ENCODE data around the gene RCOR1. TPM values are rescaled to one million over a fixed set of nuclear protein-coding genes. Genes with fewer than 3 reads are reported as not detected.

The RCOR1 gene
- total RNA-seq = 16.0 and 16.7 TPM in 2 replicates

DNA sequence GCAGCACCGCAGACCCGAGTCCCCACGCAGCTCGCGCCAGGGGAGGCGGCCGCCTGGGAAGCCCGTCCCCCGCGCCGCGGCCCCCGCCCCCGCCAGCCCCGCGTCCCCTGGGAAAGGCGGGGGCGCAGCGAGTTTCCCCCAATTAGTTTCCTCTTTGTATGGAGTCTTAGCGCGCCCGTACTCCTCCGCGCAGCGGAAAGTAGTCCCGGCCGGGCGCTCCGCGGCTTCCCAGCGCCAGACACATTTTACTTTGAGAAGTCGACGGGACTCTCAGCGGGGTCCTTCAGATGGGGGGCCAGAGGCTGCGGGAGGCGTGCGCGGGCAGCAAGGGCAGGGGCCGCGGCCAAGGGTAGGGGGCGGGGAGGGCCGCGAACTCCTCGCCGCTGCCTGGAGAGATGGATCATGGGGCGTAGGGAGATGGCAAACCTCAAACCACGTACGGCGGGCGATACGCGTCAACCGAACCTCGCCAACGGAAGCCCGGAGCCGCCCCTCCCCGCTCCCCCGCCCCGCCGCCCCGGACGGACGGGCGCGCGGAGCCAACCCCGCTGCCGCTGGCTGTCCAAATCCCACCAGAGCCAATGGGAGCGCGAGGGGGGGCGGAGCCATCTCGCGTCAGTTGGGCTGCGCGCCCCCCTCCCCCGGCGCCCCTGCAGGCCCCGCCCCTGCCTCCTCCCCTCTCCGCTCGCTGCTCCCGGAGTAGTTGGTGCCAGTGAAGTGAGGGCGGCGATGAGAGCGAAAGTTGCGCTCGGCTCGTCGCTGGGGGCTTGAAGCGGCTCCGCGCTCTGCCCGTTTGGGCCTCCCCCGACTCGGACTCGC is at the start of gene RCOR1:
RCOR1 (plus strand) TSS at position 706 of the 819 bp plus-strand sequence. CDS start 238 bp downstream, outside the sequence.

DNA sequence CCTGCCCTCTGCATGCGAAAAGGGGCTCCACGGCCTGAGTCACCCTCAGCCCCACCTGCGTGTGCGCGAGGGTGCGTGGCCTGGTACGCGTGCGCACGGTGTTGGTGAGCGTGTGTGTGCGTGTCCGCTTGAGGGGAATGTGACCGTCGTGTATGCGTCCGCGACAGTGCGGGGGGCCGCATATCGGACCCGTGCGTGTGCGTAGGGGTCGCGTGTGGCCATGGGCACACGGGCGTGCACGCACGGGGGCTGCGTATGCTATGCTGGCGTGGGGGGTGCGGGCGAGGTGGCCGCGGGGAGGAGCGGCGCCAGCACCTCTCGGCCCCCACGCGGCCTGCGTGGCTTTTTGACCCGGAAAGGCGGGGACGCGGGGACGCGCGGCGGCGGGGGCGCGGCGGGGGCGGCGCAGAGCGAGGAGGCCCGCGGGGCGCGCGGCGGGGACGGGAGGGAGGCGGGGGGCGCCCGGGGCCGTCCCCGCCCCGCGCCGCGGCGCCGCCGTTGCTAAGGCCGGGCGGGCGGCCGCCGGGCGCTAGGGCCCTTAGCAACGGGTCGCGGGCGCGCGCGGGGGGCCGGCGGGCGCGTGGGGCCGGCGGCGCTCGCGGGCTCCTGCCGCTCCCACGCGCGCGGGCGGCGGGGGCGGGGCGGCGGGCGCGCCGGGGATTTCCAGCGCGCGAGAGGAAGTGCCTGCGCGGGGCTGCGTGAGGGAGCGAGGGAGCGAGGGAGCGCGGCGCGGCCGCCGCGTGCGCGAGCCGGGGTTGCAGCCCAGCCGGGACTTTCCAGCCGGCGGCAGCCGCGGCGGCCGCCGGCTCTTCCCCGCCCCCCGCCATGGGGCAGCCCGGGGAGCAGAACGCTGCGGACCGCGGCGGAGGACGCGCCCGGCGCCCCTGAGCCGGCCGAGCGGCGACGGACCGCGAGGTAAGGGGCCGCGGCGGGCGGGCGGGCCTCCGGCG is 184.6 kb downstream of the RCOR1 start, which contains the start of gene TRAF3:
TRAF3 (plus strand) TSS at position 689 of the 950 bp plus-strand sequence. CDS start 92,753 bp downstream, outside the sequence.

Other genes starting within 250 kb of the RCOR1 start
- 36.6 and 42.9 TPM in 2 replicates for gene CINP, start 229.8 kb upstream of the RCOR1 start, total RNA-seq
- 23.3 and 36.1 TPM in 2 replicates for gene TECPR2, start 229.7 kb upstream of the RCOR1 start, total RNA-seq
- gene ANKRD9, start 82.9 kb upstream of the RCOR1 start, total RNA-seq = 16.1 and 36.8 TPM in 2 replicates
- gene TRAF3, start 184.8 kb downstream of the RCOR1 start, total RNA-seq = 27.0 and 36.7 TPM in 2 replicates